ENCODE data around the gene DZANK1. TPM values are rescaled to one million over a fixed set of nuclear protein-coding genes. Genes with fewer than 3 reads are reported as not detected.

The DZANK1 gene
- polyA plus RNA-seq, 1 donor (not counting 4 experiments of a cell fraction or from before 2014, with no cell fraction given), result 3.0 TPM

DNA sequence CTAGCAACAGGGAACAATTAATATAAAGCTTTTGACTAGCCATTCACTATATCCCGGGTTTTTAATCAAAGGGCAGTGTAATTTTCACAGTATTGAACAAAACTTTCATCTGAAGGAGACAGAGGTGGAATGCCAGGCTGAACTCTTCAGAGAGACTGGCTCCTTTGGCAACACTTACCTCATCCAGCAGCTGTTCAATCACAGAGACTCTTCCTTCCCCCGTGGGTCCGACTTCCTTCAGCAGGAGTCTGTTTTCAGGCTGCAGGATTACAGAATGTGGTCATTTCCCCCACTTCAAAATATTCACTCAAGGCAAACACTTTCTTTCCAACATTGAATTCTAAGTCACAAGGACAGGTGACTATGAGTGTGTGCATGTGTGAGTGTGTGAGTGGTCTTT is 76.6 kb downstream of the DZANK1 start:
- DNase-seq (ENCODE audit: low read depth, low spot score) (no peak), FAIRE-seq (no peak)
- dilution Hi-C loops (cut with MboI; ENCODE audit: extremely low pct_ligation_motif_present, low sequenced_read_pairs), result no loop called here

DNA sequence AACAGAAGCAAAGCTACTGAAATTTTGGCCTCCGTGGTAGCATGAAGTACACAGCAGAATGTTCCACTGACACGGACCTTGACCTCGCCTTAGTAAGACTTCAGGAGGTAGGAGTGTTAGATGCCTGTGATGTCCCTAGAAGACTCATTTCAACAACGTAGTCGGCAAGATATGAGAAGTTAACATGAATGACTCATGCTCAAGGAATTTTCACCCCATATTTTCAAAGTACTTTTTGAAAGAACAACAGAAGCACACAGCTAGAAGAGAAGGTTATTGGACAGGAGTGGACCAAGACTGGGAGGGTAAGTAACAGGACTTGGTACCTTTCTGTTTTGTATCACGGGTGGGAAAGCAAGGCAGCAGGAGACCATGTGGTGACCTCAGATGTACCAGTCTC is 78.0 kb downstream of the DZANK1 start:
- Histone ChIP-seq H3K79me2 (ENCODE audit: control insufficient read depth, insufficient read depth, low read length) (no peaks in the 10 kb centered on the region), H3K4me1 (ENCODE audit: control insufficient read depth, extremely low read depth, insufficient read depth, low read length) (peaks cover 5% of the 10 kb centered on the region), H3K9ac (ENCODE audit: control insufficient read depth, extremely low read depth, insufficient read depth, low read length) (no peak overlapping the region), H3K4me3 (ENCODE audit: control insufficient read depth in 2 of 3, extremely low read depth in 1 of 3, insufficient read depth in 2 of 3, low read depth in 1 of 3, low read length in 3 of 3) (no peak overlapping the region), H3K9me1 (ENCODE audit: control insufficient read depth, extremely low read depth, insufficient read depth, low read length) (no peaks in the 10 kb centered on the region), H2AFZ (ENCODE audit: control insufficient read depth, low read length) (no peak overlapping the region), H3K4me2 (ENCODE audit: control insufficient read depth, extremely low read depth, insufficient read depth, low read depth, low read length) (peak overlapping the region; percentile 22), H4K20me1 (ENCODE audit: control insufficient read depth, extremely low read depth, insufficient read depth, low read length) (no peaks in the 10 kb centered on the region), H3K9me3 (ENCODE audit: control insufficient read depth, low read depth, low read length) (no peaks in the 10 kb centered on the region), H3K36me3 (ENCODE audit: control insufficient read depth in 2 of 2, extremely low read depth in 1 of 2, insufficient read depth in 2 of 2, low read length in 2 of 2) (peaks cover 0 to 2% of the 10 kb centered on the region in 2 experiments), H3K27ac (ENCODE audit: control insufficient read depth, insufficient read depth, low read length) (no peak overlapping the region), H3K27me3 (ENCODE audit: control insufficient read depth, extremely low read depth, insufficient read depth, low read length) (no peaks in the 10 kb centered on the region)
- DNase-seq (ENCODE audit: low read depth, low spot score), result peak; percentile 40
- FAIRE-seq, result peak; percentile 73
- dilution Hi-C loops (cut with MboI; ENCODE audit: extremely low pct_ligation_motif_present, low sequenced_read_pairs), result no loop called here
- TF ChIP-seq, protein P1, sequence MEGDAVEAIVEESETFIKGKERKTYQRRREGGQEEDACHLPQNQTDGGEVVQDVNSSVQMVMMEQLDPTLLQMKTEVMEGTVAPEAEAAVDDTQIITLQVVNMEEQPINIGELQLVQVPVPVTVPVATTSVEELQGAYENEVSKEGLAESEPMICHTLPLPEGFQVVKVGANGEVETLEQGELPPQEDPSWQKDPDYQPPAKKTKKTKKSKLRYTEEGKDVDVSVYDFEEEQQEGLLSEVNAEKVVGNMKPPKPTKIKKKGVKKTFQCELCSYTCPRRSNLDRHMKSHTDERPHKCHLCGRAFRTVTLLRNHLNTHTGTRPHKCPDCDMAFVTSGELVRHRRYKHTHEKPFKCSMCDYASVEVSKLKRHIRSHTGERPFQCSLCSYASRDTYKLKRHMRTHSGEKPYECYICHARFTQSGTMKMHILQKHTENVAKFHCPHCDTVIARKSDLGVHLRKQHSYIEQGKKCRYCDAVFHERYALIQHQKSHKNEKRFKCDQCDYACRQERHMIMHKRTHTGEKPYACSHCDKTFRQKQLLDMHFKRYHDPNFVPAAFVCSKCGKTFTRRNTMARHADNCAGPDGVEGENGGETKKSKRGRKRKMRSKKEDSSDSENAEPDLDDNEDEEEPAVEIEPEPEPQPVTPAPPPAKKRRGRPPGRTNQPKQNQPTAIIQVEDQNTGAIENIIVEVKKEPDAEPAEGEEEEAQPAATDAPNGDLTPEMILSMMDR (optimal IDR thresholded peaks at IDR 0.05 in 1 of 3, IDR thresholded peaks at IDR 0.05 in 1 of 3, conservative IDR thresholded peaks at IDR 0.05 in 1 of 3; ENCODE audit: extremely low read depth in 1 of 3, insufficient read depth in 2 of 3, low read length in 3 of 3), result no peak
- no peak for TF ChIP-seq EZH2 (IDR thresholded peaks at IDR 0.05; ENCODE audit: low read length)

More for the DNA sequence above, 76.6 kb downstream of the DZANK1 start:
- no peaks in the 10 kb centered on the region for H3K27me3 ChIP-seq (ENCODE audit: control insufficient read depth, extremely low read depth, insufficient read depth, low read length)
- H3K9me3 ChIP-seq (ENCODE audit: control insufficient read depth, low read depth, low read length), result no peaks in the 10 kb centered on the region
- no peak overlapping the region for H2AFZ ChIP-seq (ENCODE audit: control insufficient read depth, low read length)
- no peak for TF ChIP-seq EZH2 (IDR thresholded peaks at IDR 0.05; ENCODE audit: low read length)
- no peaks in the 10 kb centered on the region for H3K79me2 ChIP-seq (ENCODE audit: control insufficient read depth, insufficient read depth, low read length)
- no peak overlapping the region for H3K27ac ChIP-seq (ENCODE audit: control insufficient read depth, insufficient read depth, low read length)
- H3K9me1 ChIP-seq (ENCODE audit: control insufficient read depth, extremely low read depth, insufficient read depth, low read length), result no peaks in the 10 kb centered on the region
- H3K4me3 ChIP-seq (ENCODE audit: control insufficient read depth in 2 of 3, extremely low read depth in 1 of 3, insufficient read depth in 2 of 3, low read depth in 1 of 3, low read length in 3 of 3), result no peak overlapping the region
- H3K4me2 ChIP-seq (ENCODE audit: control insufficient read depth, extremely low read depth, insufficient read depth, low read depth, low read length), result no peak overlapping the region
- H3K9ac ChIP-seq (ENCODE audit: control insufficient read depth, extremely low read depth, insufficient read depth, low read length), result no peak overlapping the region
- H3K36me3 ChIP-seq (ENCODE audit: control insufficient read depth in 2 of 2, extremely low read depth in 1 of 2, insufficient read depth in 2 of 2, low read length in 2 of 2), result peaks cover 0 to 2% of the 10 kb centered on the region in 2 experiments
- H3K4me1 ChIP-seq (ENCODE audit: control insufficient read depth, extremely low read depth, insufficient read depth, low read length), result peaks cover 5% of the 10 kb centered on the region
- no peaks in the 10 kb centered on the region for H4K20me1 ChIP-seq (ENCODE audit: control insufficient read depth, extremely low read depth, insufficient read depth, low read length)

DNA sequence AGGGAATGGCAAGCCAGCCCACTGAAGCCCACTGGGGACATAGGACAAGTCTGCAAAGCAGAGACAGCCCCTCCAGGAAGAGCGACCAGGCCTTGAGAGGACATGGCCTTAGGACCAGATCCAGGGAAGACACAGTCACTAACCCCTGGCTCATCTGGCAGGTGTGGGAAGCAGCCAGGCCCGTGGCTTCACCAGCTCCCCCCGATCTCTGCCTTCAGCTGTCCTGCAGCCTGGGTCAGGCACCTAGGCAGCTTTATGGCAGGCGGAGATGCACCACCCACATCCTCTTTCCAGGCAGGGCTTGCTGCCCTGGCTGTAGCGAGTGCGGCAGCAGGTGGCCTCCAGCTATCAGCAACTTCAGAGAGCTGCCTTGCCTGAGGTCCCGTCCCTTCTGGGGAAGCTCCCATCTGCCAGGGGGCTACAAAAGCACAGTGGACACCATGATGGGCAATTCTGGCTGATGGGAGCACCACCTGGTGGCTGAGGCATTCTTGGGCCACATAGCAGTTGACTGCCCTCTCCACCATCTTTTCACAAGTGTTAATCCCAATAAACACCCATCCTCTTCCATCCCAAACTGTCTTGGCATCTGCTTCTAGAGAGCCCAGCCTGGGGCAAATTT is 85.8 kb downstream of the DZANK1 start:
- Histone ChIP-seq H2AFZ (ENCODE audit: control insufficient read depth, low read length) (no peak overlapping the region), H3K4me3 (ENCODE audit: control insufficient read depth in 2 of 3, extremely low read depth in 1 of 3, insufficient read depth in 2 of 3, low read depth in 1 of 3, low read length in 3 of 3) (no peak overlapping the region), H3K27ac (ENCODE audit: control insufficient read depth, insufficient read depth, low read length) (no peak overlapping the region), H3K79me2 (ENCODE audit: control insufficient read depth, insufficient read depth, low read length) (no peaks in the 10 kb centered on the region), H4K20me1 (ENCODE audit: control insufficient read depth, extremely low read depth, insufficient read depth, low read length) (no peaks in the 10 kb centered on the region), H3K36me3 (ENCODE audit: control insufficient read depth in 2 of 2, extremely low read depth in 1 of 2, insufficient read depth in 2 of 2, low read length in 2 of 2) (no peaks in the 10 kb centered on the region), H3K4me2 (ENCODE audit: control insufficient read depth, extremely low read depth, insufficient read depth, low read depth, low read length) (no peak overlapping the region), H3K9me3 (ENCODE audit: control insufficient read depth, low read depth, low read length) (no peaks in the 10 kb centered on the region), H3K27me3 (ENCODE audit: control insufficient read depth, extremely low read depth, insufficient read depth, low read length) (no peaks in the 10 kb centered on the region), H3K4me1 (ENCODE audit: control insufficient read depth, extremely low read depth, insufficient read depth, low read length) (no peaks in the 10 kb centered on the region), H3K9me1 (ENCODE audit: control insufficient read depth, extremely low read depth, insufficient read depth, low read length) (no peaks in the 10 kb centered on the region), H3K9ac (ENCODE audit: control insufficient read depth, extremely low read depth, insufficient read depth, low read length) (no peak overlapping the region)
- TF ChIP-seq, protein P1 (optimal IDR thresholded peaks at IDR 0.05 in 1 of 3, IDR thresholded peaks at IDR 0.05 in 1 of 3, conservative IDR thresholded peaks at IDR 0.05 in 1 of 3; ENCODE audit: extremely low read depth in 1 of 3, insufficient read depth in 2 of 3, low read length in 3 of 3), result peak in 2 of 3 experiments; percentile 31 to 64
- no peak for TF ChIP-seq EZH2 (IDR thresholded peaks at IDR 0.05; ENCODE audit: low read length)
- dilution Hi-C loops (cut with MboI; ENCODE audit: extremely low pct_ligation_motif_present, low sequenced_read_pairs), result no loop called here
- no peak for FAIRE-seq
- DNase-seq (ENCODE audit: low read depth, low spot score), result no peak

Data from keratinocyte (primary cell).